Measurements from ENCODE around the gene CSK. TPM values are rescaled to one million over a fixed set of nuclear protein-coding genes. Genes with fewer than 3 reads are reported as not detected.

Gene CSK
- total and polyA plus RNA-seq, 2 of the 8 experiments (the other 6 are each of a cell fraction or from before 2014, with no cell fraction given), result 13.7 to 50.2 TPM

DNA sequence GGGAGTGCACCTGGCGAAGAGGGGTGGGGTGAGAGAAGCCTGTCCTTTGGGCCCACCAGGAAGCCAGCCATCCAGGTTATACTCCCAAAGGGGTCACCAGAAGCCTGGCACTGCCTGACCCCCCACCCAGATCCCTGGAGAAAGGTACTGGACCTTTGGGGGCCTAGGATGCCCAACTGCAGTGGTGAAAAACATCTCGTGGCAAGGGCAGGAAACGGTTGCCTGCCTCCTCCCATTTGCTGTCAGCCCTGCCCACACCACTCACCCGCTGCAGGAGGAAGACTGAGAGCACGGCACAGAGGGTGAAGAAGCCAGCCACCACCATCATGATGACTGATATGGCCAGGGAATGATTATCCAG, 63.3 kb downstream of the CSK start:
- ChIA-PET POLR2A (ENCODE audit: partially characterized antibody) (interaction anchor here (0.8 to 1.3 kb wide), 4 partner anchors 9 to 62 kb away, joined by 3 to 6 read pairs (median 3); no protein-coding TSS in a partner anchor), CTCF (ENCODE audit: partially characterized antibody) (interaction anchor here (0.8 to 2.5 kb wide), 13 partner anchors 9 to 150 kb away, joined by 3 to 24 read pairs (median 4); partner anchors contain the start of gene SCAMP5)
- Histone ChIP-seq H3K27ac (ENCODE audit: low read depth, low read length) (no peak overlapping the region), H3K14ac (ENCODE audit: insufficient read length) (no peak overlapping the region), H2AK5ac (ENCODE audit: low read depth, low read length) (no peak overlapping the region), H3K4ac (replicated peaks; ENCODE audit: insufficient read length, low read depth, low read length) (no peak overlapping the region), H2AFZ (ENCODE audit: low read length) (no peak overlapping the region), H3K18ac (ENCODE audit: extremely low read depth, low read length) (no peak overlapping the region), H3K23me2 (ENCODE audit: low read depth, low read length) (peaks cover 7% of the 10 kb centered on the region; the same call in 1 of the 2 replicates), H4K8ac (ENCODE audit: extremely low read depth, insufficient read depth, low read length) (no peak overlapping the region), H2BK12ac (ENCODE audit: low read depth, low read length) (no peak overlapping the region), H3K4me3 (ENCODE audit: extremely low read depth in 1 of 4, insufficient read depth in 2 of 4, low read depth in 3 of 4, low read length in 4 of 4) (no peak overlapping the region), H3K9ac (replicated peaks in 1 of 4; ENCODE audit: extremely low read depth in 1 of 4, low read depth in 3 of 4, low read length in 3 of 4) (no peak overlapping the region), H3K4me1 (replicated peaks in 1 of 4; ENCODE audit: control insufficient read depth in 3 of 4, insufficient read depth in 4 of 4, low read length in 3 of 4) (peaks cover 0 to 13% (median 8%) of the 10 kb centered on the region in 4 experiments; a peak in 6 of 7 replicates), H3K79me2 (ENCODE audit: control insufficient read depth in 1 of 2, insufficient read depth in 2 of 2, low read length in 2 of 2) (no peaks in the 10 kb centered on the region), H3K79me1 (ENCODE audit: low read depth, low read length) (0 out of 2 replicates have a peak, but pooled peaks cover 2% of the 10 kb centered on the region), H3K4me2 (ENCODE audit: insufficient read depth in 1 of 2, low read depth in 2 of 2, low read length in 2 of 2) (no peak overlapping the region), H2BK120ac (replicated peaks; ENCODE audit: low read depth, low read length) (no peak overlapping the region), H3K27me3 (replicated peaks in 1 of 4; ENCODE audit: control insufficient read depth in 3 of 4, extremely low read depth in 1 of 4, insufficient read depth in 3 of 4, low read length in 3 of 4) (no peaks in the 10 kb centered on the region), H4K20me1 (replicated peaks in 1 of 2; ENCODE audit: control insufficient read depth in 1 of 2, insufficient read depth in 2 of 2, low read length in 2 of 2) (peaks cover 0 to 4% of the 10 kb centered on the region in 2 experiments), H4K5ac (ENCODE audit: insufficient read length, low read depth, low read length) (no peak overlapping the region), H3K9me3 (ENCODE audit: insufficient read depth in 2 of 2, low read depth in 1 of 2, low read length in 1 of 2) (no peaks in the 10 kb centered on the region), H3K36me3 (ENCODE audit: control insufficient read depth in 2 of 4, insufficient read depth in 4 of 4, low read length in 3 of 4) (peaks cover 3 to 18% (median 9%) of the 10 kb centered on the region in 4 experiments; a peak in 6 of 8 replicates), H2BK20ac (ENCODE audit: low read length) (no peak overlapping the region), H4K91ac (replicated peaks; ENCODE audit: insufficient read length, low read length) (no peak overlapping the region), H2BK15ac (ENCODE audit: low read length) (no peak overlapping the region), H3K23ac (ENCODE audit: insufficient read length) (no peak overlapping the region), H3K56ac (replicated peaks; ENCODE audit: insufficient read length, low read depth, low read length) (no peak overlapping the region), H2BK5ac (ENCODE audit: low read depth, low read length) (no peak overlapping the region)
- TF ChIP-seq SIX5 (IDR thresholded peaks at IDR 0.05; ENCODE audit: low read depth, low read length), result no peak
- no peak for TF ChIP-seq TEAD4 (IDR thresholded peaks at IDR 0.05; ENCODE audit: low read depth, low read length)
- TF ChIP-seq, protein P1, sequence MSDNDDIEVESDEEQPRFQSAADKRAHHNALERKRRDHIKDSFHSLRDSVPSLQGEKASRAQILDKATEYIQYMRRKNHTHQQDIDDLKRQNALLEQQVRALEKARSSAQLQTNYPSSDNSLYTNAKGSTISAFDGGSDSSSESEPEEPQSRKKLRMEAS (IDR thresholded peaks at IDR 0.05), result no peak
- no peak for TF ChIP-seq RBBP5 (IDR thresholded peaks at IDR 0.05; ENCODE audit: borderline replicate concordance, low read depth, low read length)
- TF ChIP-seq SUZ12 (IDR thresholded peaks at IDR 0.05; ENCODE audit: low read length), result no peak
- no peak for TF ChIP-seq BCL11A (IDR thresholded peaks at IDR 0.05; ENCODE audit: low read depth in 2 of 2, low read length in 2 of 2)
- TF ChIP-seq RAD21 (IDR thresholded peaks at IDR 0.05 in 1 of 2, conservative IDR thresholded peaks at IDR 0.05 in 1 of 2; ENCODE audit: low read depth in 2 of 2, low read length in 2 of 2), result no peak
- FAIRE-seq (no peak), DNase-seq (ENCODE audit: low read depth in 1 of 2, low spot score in 2 of 2) (no peak)
- 88% methylated on average over 5 of the region's 5 CpGs; no CpG with 5 or more reads in 1 of the 2 experiments for WGBS, 2 experiments (ENCODE audit: extremely low coverage in 1 of 2, insufficient coverage in 1 of 2, insufficient read length in 1 of 2, insufficient replicate concordance in 2 of 2, low coverage in 1 of 2, low lambda C conversion rate in 2 of 2, missing lambda C conversion rate in 1 of 2)
